OCI-LY3 (cell line): ENCODE measurements around the gene EFEMP1.

Experiments used
- CTCF ChIP-seq: fragments of 200-600, 300-600 bp; sonication (generic); IDR thresholded peaks from 2 replicates; pipeline ENCODE4 v1.5.1; 2014; ENCODE audit warnings: antibody characterized with exemption, low read length, low read depth
- EZH2phosphoT487 ChIP-seq: fragments of 200-600 bp; shearing (Covaris generic); IDR thresholded peaks from 2 replicates; pipeline ENCODE4 v1.6.1; 2018; ENCODE audit warnings: antibody characterized with exemption, mixed run types, low read depth

- TF ChIP-seq CTCF (no peak), EZH2phosphoT487 (no peak)
Observed at GRCh38 chr2:55885127-55885943, 38.2 kb downstream of the EFEMP1 start.
